ENCODE measurements around the gene TRAPPC14.

TRAPPC14 gene

GRCh38 chr7:100166970-100167911, 8.7 kb upstream of the TRAPPC14 start:
- no peak for TF ChIP-seq CTCF (IDR thresholded peaks at IDR 0.05)

- no peak for TF ChIP-seq CTCF (IDR thresholded peaks at IDR 0.05)
Observed at GRCh38 chr7:100166317-100166940, 7.9 kb upstream of the TRAPPC14 start.

- TF ChIP-seq CTCF (IDR thresholded peaks at IDR 0.05) = no peak
Observed at GRCh38 chr7:100163871-100164270, 5.3 kb upstream of the TRAPPC14 start.

GRCh38 chr7:100163006-100163531, 4.5 kb upstream of the TRAPPC14 start:
- no peak for TF ChIP-seq CTCF (IDR thresholded peaks at IDR 0.05)

- TF ChIP-seq CTCF (IDR thresholded peaks at IDR 0.05) = no peak
Observed at GRCh38 chr7:100160067-100160466, 1.5 kb upstream of the TRAPPC14 start.

- no peak for TF ChIP-seq CTCF (IDR thresholded peaks at IDR 0.05)
Observed at GRCh38 chr7:100159099-100159623, 638 bp upstream of the TRAPPC14 start.

GRCh38 chr7:100157334-100158228, 942 bp downstream of the TRAPPC14 start:
- TF ChIP-seq CTCF (IDR thresholded peaks at IDR 0.05) = no peak

Data from LNCAP (cell line).